Endodermal cell (in vitro differentiated cells): ENCODE data around the gene UPK3BL1. TPM values are rescaled to one million over a fixed set of nuclear protein-coding genes. Genes with fewer than 3 reads are reported as not detected.
"Not testable (repeated sequence)": the region's sequence is repeated elsewhere in the genome, so short reads cannot be mapped to it uniquely, and the experiment has no call there.

Experiments
- DNase-seq: peaks from one replicate; pipeline ENCODE4 v3.0.0-alpha.2; 2017
- H3K27ac ChIP-seq: 2 replicates; pipeline ENCODE4 v1.5.1; 2013; ENCODE audit warnings: mild to moderate bottlenecking, low read depth, low read length, moderate library complexity
- H3K27me3 ChIP-seq: 2 replicates; pipeline ENCODE4 v1.6.1; 2013; ENCODE audit warnings: mild to moderate bottlenecking, low read length, moderate library complexity; ENCODE audit not compliant: insufficient read depth, control insufficient read depth, poor library complexity, severe bottlenecking
- H3K36me3 ChIP-seq: 2 replicates; pipeline ENCODE4 v1.7.0; 2013; ENCODE audit warnings: mild to moderate bottlenecking, low read length, moderate library complexity; ENCODE audit not compliant: control insufficient read depth, insufficient read depth
- H3K4me1 ChIP-seq: one replicate; pipeline ENCODE4 v1.7.0; 2013; ENCODE audit warnings: low read length; ENCODE audit not compliant: control insufficient read depth, insufficient read depth
- H3K4me3 ChIP-seq: 2 replicates; pipeline ENCODE4 v1.5.1; 2013; ENCODE audit warnings: mild to moderate bottlenecking, low read length, moderate library complexity
- H3K9ac ChIP-seq: 2 replicates; pipeline ENCODE4 v1.6.1; 2013; ENCODE audit warnings: mild to moderate bottlenecking, low read length, moderate library complexity; ENCODE audit not compliant: poor library complexity, severe bottlenecking; ENCODE audit errors: extremely low read depth
- H3K9me3 ChIP-seq: 2 replicates; pipeline ENCODE4 v1.6.1; 2013; ENCODE audit warnings: mild to moderate bottlenecking, low read length, moderate library complexity; ENCODE audit not compliant: control insufficient read depth
- H3K27ac Mint-ChIP-seq: 2 replicates; pipeline ENCODE4 v1.8.0; 2020; ENCODE audit warnings: mixed read lengths
- H3K27me3 Mint-ChIP-seq: 2 replicates; pipeline ENCODE4 v1.8.0; 2021; ENCODE audit warnings: mild to moderate bottlenecking, mixed read lengths; ENCODE audit not compliant: insufficient read depth
- H3K36me3 Mint-ChIP-seq: 2 replicates; pipeline ENCODE4 v1.8.0; 2020; ENCODE audit warnings: low read depth, mixed read lengths
- H3K4me1 Mint-ChIP-seq: 2 replicates; pipeline ENCODE4 v1.8.0; 2020; ENCODE audit warnings: mixed read lengths
- H3K4me3 Mint-ChIP-seq: 2 replicates; pipeline ENCODE4 v1.8.0; 2020; ENCODE audit warnings: mild to moderate bottlenecking, moderate library complexity, mixed read lengths
- H3K9me3 Mint-ChIP-seq: 2 replicates; pipeline ENCODE4 v1.8.0; 2020; ENCODE audit warnings: mild to moderate bottlenecking, mixed read lengths
- WGBS, 2 experiments: methylation state at CpG; one replicate each; pipeline versions ENCODE4 v1.1.5 to v1.1.7; 2013; ENCODE audit warnings: missing lambda C conversion rate in 2 of 2, mixed read lengths in 1 of 2; ENCODE audit not compliant: insufficient coverage in 1 of 2, insufficient read length in 1 of 2; 5-methylcytosine and 5-hydroxymethylcytosine counted together
- total RNA-seq, 2 donors: library from RNA; stranded (reverse); fragmentation: NEBNext Ultra II Directional in 1 of 2; extraction: Animal tissue kit (Norgen Biotek cat#: 25700) in 1 of 2; gene quantifications; 2 replicates in 1 of 2; 3 replicates in 1 of 2; pipeline ENCODE4 v1.2.1, GENCODE V29; 2021

UPK3BL1 gene
- total RNA-seq, 2 donors from 2014 or later, result 16.8 to 18.7 TPM

GRCh38 chr7:102675545-102675944 lies 33.0 kb upstream of the UPK3BL1 start:
- H3K4me3 Mint-ChIP-seq, H3K27me3 ChIP-seq, H3K27ac Mint-ChIP-seq, DNase-seq, H3K27me3 Mint-ChIP-seq, H3K9me3 ChIP-seq, H3K36me3 ChIP-seq, H3K36me3 Mint-ChIP-seq, H3K27ac ChIP-seq, H3K4me1 ChIP-seq, H3K9ac ChIP-seq, H3K9me3 Mint-ChIP-seq, H3K4me3 ChIP-seq, H3K4me1 Mint-ChIP-seq: not testable (repeated sequence)
- 83% methylated on average over 1 of the region's 2 CpGs; no CpG with 5 or more reads in 1 of the 2 experiments for WGBS, 2 experiments

- not testable (repeated sequence) for H3K27ac Mint-ChIP-seq, H3K36me3 ChIP-seq, H3K9me3 Mint-ChIP-seq
These were observed 31.0 kb upstream of the UPK3BL1 start for GRCh38 chr7:102673447-102674067.

GRCh38 chr7:102671956-102672307 lies 29.3 kb upstream of the UPK3BL1 start:
- H3K36me3 ChIP-seq, H3K27me3 Mint-ChIP-seq, H3K4me3 Mint-ChIP-seq, H3K9ac ChIP-seq, H3K4me1 ChIP-seq, H3K27ac ChIP-seq, DNase-seq, H3K27ac Mint-ChIP-seq, H3K36me3 Mint-ChIP-seq, H3K9me3 ChIP-seq, H3K27me3 ChIP-seq, H3K9me3 Mint-ChIP-seq, H3K4me3 ChIP-seq, H3K4me1 Mint-ChIP-seq: not testable (repeated sequence)
- no CpG with 5 or more reads among the region's 9 CpGs for WGBS, 2 experiments

More at GRCh38 chr7:102673447-102674067, 31.0 kb upstream of the UPK3BL1 start:
- H3K4me1 Mint-ChIP-seq, H3K4me1 ChIP-seq, H3K27me3 Mint-ChIP-seq, H3K36me3 Mint-ChIP-seq, H3K27ac ChIP-seq, H3K9me3 ChIP-seq, H3K27me3 ChIP-seq, H3K4me3 ChIP-seq, DNase-seq, H3K9ac ChIP-seq, H3K4me3 Mint-ChIP-seq: not testable (repeated sequence)
- no CpG with 5 or more reads among the region's 9 CpGs for WGBS, 2 experiments

- H3K36me3 Mint-ChIP-seq, H3K9me3 Mint-ChIP-seq, H3K4me3 ChIP-seq, H3K27ac ChIP-seq, H3K9me3 ChIP-seq, H3K9ac ChIP-seq, H3K36me3 ChIP-seq, H3K27me3 ChIP-seq, H3K4me1 Mint-ChIP-seq, H3K27me3 Mint-ChIP-seq, H3K4me1 ChIP-seq: not testable (repeated sequence)
- WGBS, 2 experiments, result 0% methylated on average over 16 of the region's 63 CpGs; no CpG with 5 or more reads in 1 of the 2 experiments
- Mint-ChIP-seq H3K4me3 (peak within 1 kb of the TSS; percentile 69), H3K27ac (peak within 1 kb of the TSS; percentile 39)
- DNase-seq, result peak; percentile 97
These were observed 28.8 kb upstream of the UPK3BL1 start, which contains the start of gene POLR2J2 for GRCh38 chr7:102671166-102671955. POLR2J2 (minus strand) TSS chr7:102671663; CDS start chr7:102671601, 62 bp downstream.

- H3K4me3 ChIP-seq, H3K27ac ChIP-seq, H3K4me3 Mint-ChIP-seq, H3K27me3 ChIP-seq, H3K4me1 Mint-ChIP-seq, H3K4me1 ChIP-seq, H3K9me3 Mint-ChIP-seq, DNase-seq, H3K36me3 ChIP-seq, H3K36me3 Mint-ChIP-seq, H3K27me3 Mint-ChIP-seq, H3K27ac Mint-ChIP-seq, H3K9ac ChIP-seq, H3K9me3 ChIP-seq: not testable (repeated sequence)
- WGBS, 2 experiments, result no CpG with 5 or more reads among the region's 14 CpGs
These were observed 24.9 kb upstream of the UPK3BL1 start for GRCh38 chr7:102667523-102667922.

GRCh38 chr7:102666850-102667249 lies 24.3 kb upstream of the UPK3BL1 start:
- not testable (repeated sequence) for H3K36me3 Mint-ChIP-seq, H3K4me3 Mint-ChIP-seq, H3K9me3 ChIP-seq, H3K4me3 ChIP-seq, H3K27me3 Mint-ChIP-seq, H3K4me1 ChIP-seq, H3K36me3 ChIP-seq, H3K27me3 ChIP-seq, DNase-seq, H3K27ac ChIP-seq, H3K4me1 Mint-ChIP-seq, H3K9ac ChIP-seq, H3K9me3 Mint-ChIP-seq, H3K27ac Mint-ChIP-seq
- no CpG with 5 or more reads among the region's 16 CpGs for WGBS, 2 experiments

GRCh38 chr7:102664765-102665164 lies 22.2 kb upstream of the UPK3BL1 start:
- not testable (repeated sequence) for H3K36me3 Mint-ChIP-seq, H3K9me3 ChIP-seq, H3K4me1 ChIP-seq, H3K9ac ChIP-seq, H3K27ac ChIP-seq, DNase-seq, H3K27ac Mint-ChIP-seq, H3K4me1 Mint-ChIP-seq, H3K27me3 Mint-ChIP-seq, H3K9me3 Mint-ChIP-seq, H3K27me3 ChIP-seq, H3K4me3 Mint-ChIP-seq, H3K36me3 ChIP-seq, H3K4me3 ChIP-seq
- 92% methylated on average over 2 of the region's 11 CpGs; no CpG with 5 or more reads in 1 of the 2 experiments for WGBS, 2 experiments
